Measurements from ENCODE around the gene CD59.
A peak's percentile ranks its signal among the peaks of the same experiment; 100 is the strongest.
"Not testable (repeated sequence)": the region's sequence is repeated elsewhere in the genome, so short reads cannot be mapped to it uniquely, and the experiment has no call there.

The CD59 gene

DNA sequence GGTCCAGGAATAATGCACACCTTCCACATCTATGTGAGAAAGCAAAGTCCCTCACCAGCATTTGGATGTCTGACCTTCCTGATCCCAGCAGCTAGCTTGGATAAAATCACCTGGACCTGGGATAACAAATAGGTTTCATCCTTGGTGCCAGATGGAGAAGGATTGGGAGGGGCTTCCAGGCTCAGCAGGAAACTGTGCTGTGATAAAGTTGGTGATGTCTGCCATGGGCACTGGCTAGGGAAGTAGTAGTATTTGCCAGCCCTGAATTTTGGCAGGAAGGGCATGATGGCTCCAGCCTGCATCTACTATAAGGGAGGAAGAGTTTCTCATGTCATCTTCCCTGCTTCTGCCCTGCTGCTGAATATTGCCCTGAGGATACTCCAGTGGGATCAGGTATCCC is 73.1 kb downstream of the CD59 start:
- TF ChIP-seq, protein P1, sequence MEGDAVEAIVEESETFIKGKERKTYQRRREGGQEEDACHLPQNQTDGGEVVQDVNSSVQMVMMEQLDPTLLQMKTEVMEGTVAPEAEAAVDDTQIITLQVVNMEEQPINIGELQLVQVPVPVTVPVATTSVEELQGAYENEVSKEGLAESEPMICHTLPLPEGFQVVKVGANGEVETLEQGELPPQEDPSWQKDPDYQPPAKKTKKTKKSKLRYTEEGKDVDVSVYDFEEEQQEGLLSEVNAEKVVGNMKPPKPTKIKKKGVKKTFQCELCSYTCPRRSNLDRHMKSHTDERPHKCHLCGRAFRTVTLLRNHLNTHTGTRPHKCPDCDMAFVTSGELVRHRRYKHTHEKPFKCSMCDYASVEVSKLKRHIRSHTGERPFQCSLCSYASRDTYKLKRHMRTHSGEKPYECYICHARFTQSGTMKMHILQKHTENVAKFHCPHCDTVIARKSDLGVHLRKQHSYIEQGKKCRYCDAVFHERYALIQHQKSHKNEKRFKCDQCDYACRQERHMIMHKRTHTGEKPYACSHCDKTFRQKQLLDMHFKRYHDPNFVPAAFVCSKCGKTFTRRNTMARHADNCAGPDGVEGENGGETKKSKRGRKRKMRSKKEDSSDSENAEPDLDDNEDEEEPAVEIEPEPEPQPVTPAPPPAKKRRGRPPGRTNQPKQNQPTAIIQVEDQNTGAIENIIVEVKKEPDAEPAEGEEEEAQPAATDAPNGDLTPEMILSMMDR (IDR thresholded peaks at IDR 0.05; ENCODE audit: control extremely low read depth, extremely low read depth, low read depth, missing control alignments): no peak
- ChIA-PET CTCF (interaction anchor here (1.3 to 2.7 kb wide), 3 partner anchors 26 to 138 kb away, joined by 3 to 11 read pairs (median 6); no protein-coding TSS in a partner anchor), POLR2A (no interaction called here)

DNA sequence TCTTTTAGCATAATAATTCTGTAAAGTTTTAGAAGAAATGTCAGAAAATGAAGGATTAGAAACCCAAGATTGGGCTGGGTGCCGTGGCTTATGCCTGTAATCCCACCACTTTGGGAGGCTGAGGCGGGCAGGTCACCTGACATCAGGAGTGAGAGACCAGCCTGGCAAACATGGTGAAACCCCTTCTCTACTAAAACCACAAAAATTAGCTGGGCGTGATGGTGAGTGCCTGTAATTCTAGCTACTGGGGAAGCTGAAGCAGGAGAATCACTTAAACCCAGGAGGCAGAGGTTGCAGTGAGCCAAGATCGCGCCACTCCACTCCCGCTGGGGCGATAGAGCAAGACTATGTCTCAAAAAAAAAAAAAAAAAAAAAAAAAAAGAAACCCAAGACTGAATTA is 74.7 kb downstream of the CD59 start:
- POLR2A ChIA-PET; DNase-seq (ENCODE audit: extremely low spot score): not testable (repeated sequence)
- CTCF ChIA-PET: interaction anchor here (0.9 to 2.7 kb wide), 4 partner anchors 25 to 60 kb away, joined by 3 to 11 read pairs (median 4); no protein-coding TSS in a partner anchor

More for the DNA sequence above, 73.1 kb downstream of the CD59 start:
- DNase-seq (ENCODE audit: extremely low spot score): no peak

DNA sequence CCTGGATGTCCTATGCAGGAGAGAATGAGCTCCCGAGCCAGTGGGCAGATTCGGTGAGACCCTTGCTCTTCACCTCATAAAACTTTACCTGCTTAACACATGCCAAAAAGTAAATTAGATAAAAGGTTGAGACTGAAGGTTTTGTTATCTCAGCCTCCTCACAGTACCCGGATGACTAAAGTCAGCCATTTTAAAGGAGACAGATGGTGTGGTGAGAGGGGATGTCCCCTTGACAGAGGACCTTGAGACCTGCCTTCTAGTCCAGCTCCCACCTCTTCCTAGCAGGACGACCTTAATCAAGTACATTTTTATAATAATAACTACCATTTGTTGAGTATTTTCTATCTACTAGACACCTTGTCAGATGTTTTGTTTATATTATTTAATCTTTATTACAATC is 75.3 kb downstream of the CD59 start:
- TF ChIP-seq, protein P1 (IDR thresholded peaks at IDR 0.05; ENCODE audit: control extremely low read depth, extremely low read depth, low read depth, missing control alignments): no peak
- DNase-seq (ENCODE audit: extremely low spot score): peak; percentile 18
- CTCF ChIA-PET: interaction anchor here (0.9 to 2.7 kb wide), 3 partner anchors 26 to 59 kb away, joined by 3 to 11 read pairs (median 3); no protein-coding TSS in a partner anchor
- POLR2A ChIA-PET: no interaction called here

DNA sequence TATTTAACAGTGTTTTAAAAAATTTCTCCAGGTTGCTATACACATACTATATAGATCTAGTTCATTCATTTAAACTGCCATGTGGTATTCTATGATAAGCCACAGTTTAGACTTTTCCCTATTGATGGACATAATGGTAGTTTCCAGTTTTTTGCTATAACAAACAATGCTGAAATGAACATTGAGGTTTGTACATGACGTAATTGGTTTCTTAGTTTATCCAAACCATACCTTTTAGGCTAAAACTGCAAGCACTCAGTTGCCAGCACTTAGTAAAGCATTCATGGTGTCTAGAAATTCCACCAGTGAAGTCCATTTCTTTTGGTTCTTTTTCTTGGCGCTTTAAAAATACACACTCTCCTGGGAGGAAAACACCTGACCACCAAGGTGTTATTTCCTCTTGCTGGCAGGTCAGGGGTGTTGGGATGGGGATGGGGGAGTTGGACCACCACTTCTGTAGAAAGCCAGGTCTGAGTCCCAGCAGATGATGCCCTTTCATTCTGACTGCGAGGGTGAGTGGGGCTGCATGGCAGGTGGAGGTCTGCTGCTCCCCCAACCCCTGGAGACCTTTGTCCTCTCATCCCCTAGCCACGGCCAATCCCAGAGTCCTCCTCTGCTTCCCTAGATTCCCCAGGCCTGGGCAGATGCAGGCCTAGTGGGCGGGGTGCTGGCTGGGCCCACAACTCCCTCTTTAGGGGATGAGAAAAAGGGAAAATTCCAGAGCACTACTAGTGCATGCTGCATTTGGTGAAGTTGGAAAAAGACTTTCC is 76.7 kb downstream of the CD59 start:
- no peak for DNase-seq (ENCODE audit: extremely low spot score)
- ChIA-PET CTCF (no interaction called here), POLR2A (no interaction called here)
- TF ChIP-seq, protein P1 (IDR thresholded peaks at IDR 0.05; ENCODE audit: control extremely low read depth, extremely low read depth, low read depth, missing control alignments): no peak

DNA sequence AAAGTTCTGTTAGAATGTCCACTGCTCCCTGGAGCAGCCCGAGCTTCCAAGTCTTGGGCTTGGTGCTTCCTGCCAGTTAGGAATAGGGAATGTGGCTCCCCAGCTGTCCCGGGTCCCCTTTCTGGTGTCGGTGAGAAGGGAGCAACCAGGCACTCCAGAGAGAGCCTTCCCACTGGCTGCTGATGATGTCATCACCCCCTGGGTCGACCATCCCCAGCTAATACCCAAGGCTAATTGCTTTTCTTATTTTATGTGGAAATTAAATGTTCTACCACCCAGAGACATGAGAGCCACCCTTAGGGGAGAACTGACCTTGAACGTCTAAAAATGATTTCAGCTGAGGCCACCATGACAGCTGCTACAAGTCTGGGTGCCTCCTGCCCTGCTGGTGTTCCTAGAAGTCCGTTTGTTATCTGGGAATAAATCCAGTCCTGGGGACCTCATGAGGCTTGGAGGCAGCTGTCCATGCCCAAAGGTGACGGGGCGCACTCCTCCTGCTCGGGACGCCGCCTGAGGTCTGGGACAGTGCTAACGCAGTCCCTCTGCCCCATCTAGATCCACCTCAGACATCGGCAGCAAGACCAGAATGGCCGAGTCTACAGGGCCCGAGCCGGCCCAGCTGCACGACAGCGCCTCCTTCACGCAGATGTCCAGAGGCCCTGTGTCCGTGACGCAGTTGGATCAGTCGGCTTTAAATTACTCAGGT is 77.9 kb downstream of the CD59 start:
- POLR2A ChIA-PET: no interaction called here
- TF ChIP-seq, protein P1 (IDR thresholded peaks at IDR 0.05; ENCODE audit: control extremely low read depth, extremely low read depth, low read depth, missing control alignments): no peak
- no peak for DNase-seq (ENCODE audit: extremely low spot score)

DNA sequence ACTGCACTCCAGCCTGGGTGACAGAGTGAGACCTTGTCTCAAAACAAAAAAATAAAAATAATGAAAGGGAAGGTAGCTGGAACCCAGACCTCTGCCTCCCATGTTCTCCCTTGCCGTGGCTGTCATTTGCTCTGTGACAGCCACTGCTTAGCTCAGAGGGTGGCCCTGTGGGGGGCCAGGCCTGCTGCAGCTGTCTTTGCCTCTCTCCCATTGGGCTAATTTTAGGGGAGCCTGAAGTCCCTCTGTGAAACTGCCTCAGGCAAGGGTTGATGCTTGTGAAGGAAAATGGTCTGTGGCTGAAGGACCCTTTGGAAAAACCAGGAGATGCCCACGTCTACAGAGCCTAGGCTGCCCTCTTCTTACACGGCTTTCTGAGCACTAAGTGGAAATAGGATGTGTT is 78.5 kb downstream of the CD59 start:
- TF ChIP-seq, protein P1 (IDR thresholded peaks at IDR 0.05; ENCODE audit: control extremely low read depth, extremely low read depth, low read depth, missing control alignments): no peak
- DNase-seq (ENCODE audit: extremely low spot score): no peak
- CTCF ChIA-PET: interaction anchor here (1.1 kb wide), 1 partner anchor 28 kb away, joined by 3 read pairs; no protein-coding TSS in a partner anchor
- POLR2A ChIA-PET: no interaction called here

More for the DNA sequence above, 77.9 kb downstream of the CD59 start:
- CTCF ChIA-PET: interaction anchor here (1.1 kb wide), 1 partner anchor 27 kb away, joined by 3 read pairs; no protein-coding TSS in a partner anchor

DNA sequence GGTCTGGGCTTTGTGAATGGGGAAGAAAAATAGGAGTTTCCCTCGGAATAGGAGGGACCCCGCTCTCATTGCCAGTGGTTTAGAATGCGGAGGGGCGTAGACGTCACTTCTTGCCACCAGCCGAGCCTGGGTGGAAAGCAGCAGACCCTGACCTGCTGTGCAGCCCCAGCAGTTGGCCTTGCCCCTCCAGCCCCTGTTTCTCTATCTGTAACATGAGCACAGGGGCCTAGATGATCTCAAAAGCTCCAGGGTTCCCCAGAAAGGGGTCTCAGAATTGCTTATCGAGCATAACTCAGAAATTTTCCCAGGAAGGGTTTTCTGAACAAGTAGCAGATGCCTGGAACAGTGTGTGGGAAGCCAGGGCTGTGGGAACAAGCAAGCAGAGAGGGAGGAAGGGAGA is 79.5 kb downstream of the CD59 start:
- TF ChIP-seq, protein P1 (IDR thresholded peaks at IDR 0.05; ENCODE audit: control extremely low read depth, extremely low read depth, low read depth, missing control alignments): no peak
- ChIA-PET POLR2A (no interaction called here), CTCF (no interaction called here)
- no peak for DNase-seq (ENCODE audit: extremely low spot score)
